Stimulated activated CD8-positive, alpha-beta memory T cell treated with anti-CD3 and anti-CD28 coated beads, Interleukin-2, amount 100 ng/mL, for 1 hour (primary cell): ENCODE results near the gene HDAC2.
"Not testable (repeated sequence)": the region's sequence is repeated elsewhere in the genome, so short reads cannot be mapped to it uniquely, and the experiment has no call there.

ENCODE experiments used
- DNase-seq, 2 donors: peaks; one replicate each; pipeline ENCODE4 v3.0.0-alpha.2; 2020; ENCODE audit warnings: low read depth in 2 of 2

The HDAC2 gene

DNA sequence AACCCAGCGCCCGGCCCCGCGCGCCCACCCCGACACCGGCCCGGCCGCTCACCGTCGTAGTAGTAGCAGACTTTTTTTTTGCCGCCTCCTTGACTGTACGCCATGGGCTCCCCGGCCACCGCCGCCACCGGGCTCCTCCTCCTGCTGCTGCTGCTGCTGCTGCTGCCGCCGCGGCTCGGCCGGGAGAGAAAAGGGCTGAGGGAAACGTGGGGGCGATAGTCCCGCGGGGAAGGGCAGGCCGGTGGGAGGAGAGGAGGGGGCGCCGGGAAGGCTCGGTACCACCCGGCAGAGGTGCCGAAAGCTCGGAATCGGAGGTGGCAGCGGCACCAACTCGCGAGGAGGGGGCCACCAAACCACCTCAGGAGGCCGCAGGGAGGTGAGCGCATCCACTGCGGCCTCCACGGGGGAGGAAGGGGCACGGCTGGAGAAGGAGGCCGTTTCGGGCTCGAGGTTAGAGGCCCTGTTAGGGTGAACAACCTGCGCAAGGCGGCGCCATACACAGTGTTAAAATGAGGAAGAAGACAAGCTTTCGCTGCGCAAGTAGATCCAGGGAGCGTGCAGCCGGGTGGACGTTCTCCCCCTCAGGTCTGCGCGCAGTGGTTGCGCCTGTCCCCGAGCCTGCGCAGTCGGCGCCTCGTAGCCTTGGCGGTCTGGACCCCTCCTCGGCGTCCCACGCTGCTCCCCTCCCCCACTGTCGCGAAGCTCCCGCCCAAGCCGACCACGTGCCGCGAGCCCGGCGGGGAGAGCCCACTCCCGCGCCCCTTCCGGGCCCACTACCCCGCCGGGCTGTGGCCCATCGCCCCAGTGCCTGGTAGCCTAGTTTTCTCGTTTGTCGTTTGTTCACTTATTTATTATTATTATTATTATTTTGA, at the start of gene HDAC2:
HDAC2 (minus strand) TSS at position 344 of the 872 bp plus-strand sequence; CDS start at position 104, 240 bp downstream.
- peak; percentile 77 for DNase-seq

DNA sequence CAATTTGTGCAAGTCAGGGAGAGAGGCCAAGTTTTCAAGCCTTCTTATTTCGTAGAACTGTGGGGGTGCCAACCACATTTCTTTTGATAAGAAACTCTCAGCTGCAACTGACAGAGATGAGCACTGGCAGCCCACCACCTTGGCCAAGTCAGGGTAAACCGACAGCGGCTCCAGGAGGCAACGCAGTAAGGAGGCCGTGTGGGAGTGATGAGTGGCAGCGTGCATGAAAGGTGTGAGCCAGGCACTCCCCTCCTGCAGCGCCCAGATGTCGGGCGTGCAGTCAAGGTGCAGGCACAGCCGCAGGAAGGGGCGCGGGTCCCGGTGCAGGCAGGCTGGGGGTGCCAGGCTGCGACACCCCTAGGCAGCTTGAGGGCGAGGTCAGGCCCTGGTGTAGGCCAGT, 49.2 kb upstream of the HDAC2 start:
- DNase-seq: no peak

DNA sequence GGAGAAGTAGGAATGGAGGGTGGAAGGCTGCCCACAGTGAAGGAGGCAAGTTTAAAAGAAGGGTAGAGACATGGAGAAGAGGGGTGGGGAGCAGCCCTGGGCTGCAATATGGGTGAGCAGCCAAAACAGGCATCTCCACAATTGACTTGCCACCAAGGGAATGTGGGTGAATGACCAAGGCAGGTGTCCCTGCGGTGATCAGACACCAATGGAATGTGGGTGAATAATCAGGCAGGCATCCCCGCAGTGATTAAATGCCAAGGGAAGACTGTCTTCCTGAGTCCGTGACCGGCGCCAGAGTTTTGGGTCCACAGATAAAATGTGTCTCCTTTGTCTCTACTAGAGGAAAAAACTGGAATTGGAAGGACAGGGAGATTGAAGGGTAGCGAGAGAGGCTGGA, 46.2 kb upstream of the HDAC2 start:
- not testable (repeated sequence) for DNase-seq

DNA sequence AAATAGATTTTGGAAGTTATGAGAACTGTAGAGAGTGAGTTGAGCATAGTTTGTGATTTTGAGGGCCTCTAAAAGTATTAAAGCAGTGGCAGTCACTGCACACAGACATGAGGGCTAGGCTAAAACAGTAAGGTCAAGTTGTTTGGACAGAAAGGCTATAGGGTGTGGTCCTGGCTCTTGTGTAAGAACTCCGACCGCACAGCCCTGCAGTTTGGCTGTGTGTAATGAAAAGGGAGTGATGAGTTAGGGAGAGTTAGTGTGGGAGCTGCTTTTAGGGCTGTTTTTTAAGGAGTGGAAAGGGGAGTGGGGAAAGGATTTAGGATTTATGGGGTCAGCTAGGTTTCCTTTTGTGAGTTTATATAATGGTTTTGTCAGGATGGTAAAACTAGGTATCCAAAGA, 43.2 kb upstream of the HDAC2 start:
- DNase-seq: not testable (repeated sequence)

DNA sequence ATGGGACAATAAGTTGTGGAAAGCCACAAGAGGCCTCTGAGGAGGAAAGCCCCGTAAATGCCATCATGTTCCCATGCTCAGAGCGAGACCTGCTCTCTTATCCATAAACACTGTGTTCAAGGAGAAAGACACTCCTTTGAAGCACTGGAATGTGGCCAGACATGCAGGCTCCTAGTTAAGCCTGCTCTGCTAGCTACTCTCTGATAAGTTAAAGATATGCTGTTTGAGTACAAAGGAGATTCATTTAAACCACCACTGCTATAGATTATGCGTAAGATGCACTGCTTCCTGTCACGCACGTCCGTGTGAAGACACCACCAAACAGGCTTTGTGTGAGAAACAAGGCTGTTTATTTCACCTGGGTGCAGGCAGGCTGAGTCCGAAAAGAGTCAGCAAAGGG, 40.5 kb upstream of the HDAC2 start:
- DNase-seq: not testable (repeated sequence)

DNA sequence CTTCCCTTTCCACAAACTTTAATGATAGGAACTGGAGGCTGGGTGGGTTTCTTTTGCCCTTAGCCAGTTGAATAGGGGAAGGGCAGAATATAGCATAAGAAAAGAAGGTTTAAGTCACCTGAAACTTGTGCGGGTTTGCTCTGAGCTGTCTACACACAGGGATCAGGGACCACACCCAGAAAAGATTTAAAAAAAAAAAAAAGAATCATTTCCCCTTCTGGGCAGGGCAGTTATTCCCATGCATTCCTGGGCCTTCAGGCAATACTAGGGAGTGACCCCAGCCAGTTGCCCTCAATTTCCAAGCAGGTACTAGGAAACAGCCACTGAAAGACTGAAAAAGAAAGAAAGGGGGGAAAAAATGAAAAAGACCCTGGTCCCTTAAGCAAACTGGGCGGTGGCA, 39.6 kb upstream of the HDAC2 start:
- no peak for DNase-seq

DNA sequence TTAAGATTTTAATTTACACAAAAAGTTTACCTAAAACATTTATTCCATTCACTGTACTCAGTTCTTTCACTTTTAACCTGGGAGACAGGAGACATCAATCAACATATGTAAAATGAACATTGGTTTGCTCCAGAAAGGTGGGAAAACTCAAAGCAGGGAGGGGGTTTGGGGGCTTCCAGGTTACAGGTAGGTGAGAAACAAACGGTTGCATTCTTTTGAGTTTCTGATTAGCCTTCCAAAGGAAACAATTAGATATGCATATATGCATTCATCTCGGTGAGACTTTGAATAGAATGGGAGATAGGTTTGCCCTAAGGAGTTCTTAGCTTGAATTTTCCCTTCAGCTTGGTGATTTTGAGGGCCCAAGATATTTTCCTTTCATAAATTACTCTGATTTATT, 38.2 kb upstream of the HDAC2 start:
- no peak for DNase-seq

DNA sequence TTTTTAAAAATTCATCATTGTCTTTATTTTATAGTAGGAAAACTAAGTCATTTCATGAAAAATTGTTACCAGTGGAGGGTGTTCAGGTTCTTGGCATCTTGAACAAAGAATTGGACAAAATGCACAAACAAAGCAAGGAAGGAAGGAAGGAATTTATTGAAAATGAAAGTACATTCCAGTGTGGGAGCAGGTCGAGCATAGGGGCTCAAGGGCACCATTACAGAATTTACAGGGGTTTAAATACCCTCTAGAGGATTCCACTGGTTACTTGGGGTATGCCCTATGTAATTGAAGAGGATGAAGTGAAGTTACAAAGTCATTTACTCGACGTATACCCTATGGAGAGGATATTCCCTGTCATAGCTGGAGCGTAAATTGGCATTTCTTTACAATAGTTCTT, 37.4 kb upstream of the HDAC2 start:
- no peak for DNase-seq

DNA sequence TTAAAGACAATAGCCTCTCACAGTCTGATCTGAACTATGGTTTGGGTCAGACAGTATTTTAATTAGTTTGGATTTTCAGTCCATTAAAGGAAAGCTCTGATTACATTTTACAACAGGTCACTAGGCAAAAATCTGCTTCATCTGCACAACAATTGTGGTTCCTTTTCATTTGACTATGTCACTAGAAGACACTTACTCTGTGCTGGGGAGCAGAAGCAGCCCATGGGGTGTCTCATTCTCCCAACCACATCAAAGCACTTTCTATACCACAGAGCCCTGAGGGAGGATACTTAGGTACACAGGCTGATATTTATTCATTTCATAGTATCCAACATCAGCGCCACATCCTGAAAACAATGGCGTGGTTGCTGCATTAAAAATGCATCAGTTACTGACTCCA, 36.6 kb upstream of the HDAC2 start:
- DNase-seq: no peak

DNA sequence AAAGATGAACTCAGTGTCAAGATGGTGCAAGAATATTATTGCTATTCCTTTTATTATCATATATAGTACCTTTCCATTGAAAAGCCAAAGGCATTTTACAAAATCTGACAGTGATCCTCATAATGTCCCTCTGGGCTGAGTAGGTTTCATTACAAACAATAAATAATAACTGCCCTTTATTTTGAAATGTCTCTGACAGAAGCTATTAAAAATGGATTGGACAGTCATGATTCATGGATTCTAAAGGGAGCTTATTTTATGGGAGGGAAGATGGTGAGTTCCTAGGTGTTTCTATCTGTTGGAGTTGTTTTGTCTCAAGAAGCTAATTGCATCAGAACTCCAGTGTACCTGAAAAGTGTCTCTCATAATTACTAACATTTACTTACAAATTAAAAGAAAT, 30.4 kb upstream of the HDAC2 start:
- no peak for DNase-seq

DNA sequence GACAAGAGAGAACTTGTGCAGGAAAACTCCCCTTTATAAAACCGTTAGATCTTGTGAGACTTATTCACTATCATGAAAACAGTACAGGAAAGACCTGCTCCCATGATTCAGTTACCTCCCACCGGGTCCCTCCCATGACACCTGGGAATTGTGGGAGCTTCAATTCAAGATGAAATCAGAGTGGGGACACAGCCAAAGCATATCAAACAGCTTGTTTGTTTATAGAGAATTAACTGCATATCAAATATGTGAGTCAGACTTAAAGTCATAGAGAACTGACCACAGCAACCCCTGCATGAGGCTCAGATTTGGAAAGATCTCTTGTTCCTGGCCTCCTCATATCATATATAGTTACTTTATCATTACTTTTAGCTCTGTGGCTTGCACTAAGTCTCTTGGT, 29.1 kb upstream of the HDAC2 start:
- no peak for DNase-seq

DNA sequence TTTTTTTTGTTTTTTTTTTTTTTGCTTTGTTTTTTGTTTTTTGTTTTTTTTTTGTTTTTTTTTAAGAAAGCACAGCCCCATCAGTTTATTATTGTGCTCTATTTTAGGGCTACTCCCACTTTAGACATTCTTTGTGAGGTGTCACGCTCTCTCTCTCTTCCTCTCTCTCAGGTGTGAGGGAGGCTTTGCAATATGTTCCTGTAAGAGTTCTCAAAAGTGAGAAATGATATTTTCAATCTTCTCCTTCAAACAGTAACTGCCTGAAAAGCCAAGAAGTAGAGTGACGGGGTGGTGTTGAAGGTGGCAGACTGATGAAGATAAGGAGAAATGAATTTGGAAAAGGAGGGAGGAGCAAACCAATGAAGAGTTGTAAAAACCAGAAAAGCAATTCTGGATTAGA, 28.3 kb upstream of the HDAC2 start:
- no peak for DNase-seq

DNA sequence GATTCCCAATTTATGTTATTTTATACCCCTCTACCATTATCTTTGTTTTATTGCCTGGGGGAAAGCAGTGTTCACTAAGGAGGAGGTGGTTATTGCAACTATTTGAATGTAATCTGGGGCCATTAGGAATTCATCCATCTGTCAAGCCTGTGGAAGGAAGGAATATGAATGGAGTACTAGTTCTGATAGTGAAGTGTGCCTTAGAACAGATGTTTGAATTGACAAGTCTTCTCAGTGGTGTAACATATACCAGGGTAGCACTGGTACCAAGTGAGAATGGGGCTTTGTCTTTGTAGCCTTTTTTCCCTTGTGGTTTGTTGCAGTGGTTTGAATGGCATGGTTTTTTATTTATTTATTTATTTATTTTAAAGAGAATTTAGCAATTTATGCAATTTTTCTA, 27.9 kb upstream of the HDAC2 start:
- no peak for DNase-seq

DNA sequence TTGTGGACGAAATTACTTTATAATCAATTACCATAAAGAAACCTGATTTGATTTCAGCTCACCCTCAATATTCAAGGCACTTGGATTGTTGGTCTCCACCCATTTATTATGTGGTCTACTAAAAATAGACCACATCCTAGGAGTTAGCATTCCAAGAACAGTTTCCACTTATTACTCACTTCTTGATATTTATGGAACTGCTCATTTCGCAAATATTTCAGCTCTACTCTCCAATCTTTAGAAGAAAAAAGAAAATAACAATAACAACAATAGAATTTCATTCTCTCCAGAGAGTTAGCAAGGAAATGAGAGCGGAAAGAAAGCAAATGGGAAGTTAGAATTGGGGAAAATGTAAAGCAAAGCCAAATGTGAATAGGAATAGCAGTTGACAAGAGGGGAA, 26.2 kb upstream of the HDAC2 start:
- no peak for DNase-seq

DNA sequence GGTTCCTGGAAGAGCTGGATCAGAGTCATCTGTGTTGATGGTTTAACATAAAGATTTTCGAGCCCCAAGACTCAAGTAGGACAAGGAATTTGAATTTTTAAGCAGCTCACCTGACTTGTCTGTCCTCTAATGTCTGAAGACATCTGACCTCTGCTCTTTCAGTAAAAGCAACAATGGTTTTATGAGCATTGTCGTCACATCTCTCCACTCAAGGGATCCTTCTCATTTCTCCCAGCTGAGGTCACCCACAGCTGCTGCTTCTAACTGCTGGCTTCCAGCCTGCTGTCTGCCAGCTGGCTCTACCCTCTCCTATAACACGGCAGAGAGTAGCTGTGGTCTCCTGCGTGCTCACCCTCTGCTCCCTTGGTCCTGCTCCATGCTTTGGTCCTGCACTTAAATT, 24.7 kb upstream of the HDAC2 start:
- DNase-seq: no peak

DNA sequence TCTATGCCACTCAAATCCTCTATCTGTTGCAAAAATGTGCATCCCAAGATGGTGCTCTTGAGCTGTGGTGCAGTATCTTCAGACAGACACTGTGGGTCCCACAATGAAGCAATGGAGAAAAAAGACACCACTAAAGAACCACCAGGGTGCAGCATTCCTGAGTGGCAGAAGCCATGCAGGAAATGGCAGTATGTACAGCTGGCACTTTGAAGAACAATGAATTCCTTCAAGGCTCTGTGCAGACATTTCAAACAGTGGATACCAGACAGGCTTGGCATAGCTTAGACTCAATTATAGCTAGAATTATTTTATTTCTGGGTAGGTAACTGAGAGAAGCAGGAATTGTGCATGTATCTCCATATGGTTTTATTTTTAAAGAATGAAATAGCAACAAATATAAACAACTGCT, 24.0 kb upstream of the HDAC2 start:
- DNase-seq: no peak

DNA sequence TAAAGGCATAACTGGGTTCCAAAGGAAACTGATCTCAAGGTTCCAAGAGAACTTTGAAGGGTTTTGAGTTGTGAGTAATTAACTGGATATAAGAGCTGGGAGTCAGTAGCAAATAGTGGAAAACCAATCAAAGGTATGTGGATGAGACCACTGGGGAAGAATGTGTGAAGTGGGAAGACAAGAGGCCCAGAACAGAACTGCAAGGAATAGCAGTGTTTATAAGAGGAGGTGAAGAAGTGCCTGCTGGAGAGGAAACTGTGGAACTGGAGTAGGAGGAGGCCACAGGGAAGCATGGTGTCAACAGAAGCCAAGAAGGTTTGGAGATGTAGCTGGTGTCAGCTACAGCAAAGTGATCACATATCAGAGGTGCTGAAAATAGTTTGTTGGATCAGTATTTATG, 18.7 kb upstream of the HDAC2 start:
- no peak for DNase-seq

DNA sequence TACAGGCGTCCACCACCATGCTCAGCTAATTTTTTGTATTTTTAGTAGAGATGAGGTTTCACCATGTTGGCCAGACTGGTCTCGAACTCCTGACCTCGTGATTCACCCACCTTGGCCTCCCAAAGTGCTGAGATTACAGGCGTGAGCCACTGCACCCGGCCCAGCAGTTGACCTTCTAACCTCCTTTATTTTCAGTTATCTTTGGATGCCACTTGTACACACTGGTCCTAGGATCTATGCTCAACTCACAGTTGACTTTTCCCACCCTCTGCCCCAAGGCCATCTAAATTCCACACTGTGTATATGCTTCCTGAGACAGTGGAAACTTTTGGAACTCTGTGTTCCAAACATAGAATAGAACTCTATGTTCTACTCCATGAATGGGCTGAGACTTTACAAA, 11.7 kb upstream of the HDAC2 start:
- not testable (repeated sequence) for DNase-seq

DNA sequence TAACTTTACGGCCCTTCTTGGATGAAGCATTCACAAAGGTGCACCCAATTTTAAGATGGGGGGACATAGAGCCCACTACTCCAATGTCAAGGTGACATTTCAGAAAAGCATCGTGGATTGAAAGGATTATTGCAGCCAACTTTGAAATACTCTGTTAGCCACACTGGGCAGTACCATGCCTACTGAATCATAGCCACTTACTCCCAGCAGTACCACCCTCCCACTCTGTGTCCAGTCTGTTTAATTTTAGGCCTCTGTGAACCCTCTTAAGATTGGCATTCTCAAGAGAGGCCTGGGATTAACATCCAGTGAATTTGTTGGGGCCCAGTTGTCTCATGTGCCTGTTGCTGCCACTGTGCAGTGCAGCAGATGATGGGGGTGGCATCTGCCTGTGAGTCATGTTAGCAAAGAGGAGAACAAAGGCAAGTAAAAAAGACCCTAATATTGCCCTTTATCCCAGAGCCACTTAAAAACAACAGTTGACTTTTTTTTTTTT, 11.2 kb upstream of the HDAC2 start:
- DNase-seq: no peak

DNA sequence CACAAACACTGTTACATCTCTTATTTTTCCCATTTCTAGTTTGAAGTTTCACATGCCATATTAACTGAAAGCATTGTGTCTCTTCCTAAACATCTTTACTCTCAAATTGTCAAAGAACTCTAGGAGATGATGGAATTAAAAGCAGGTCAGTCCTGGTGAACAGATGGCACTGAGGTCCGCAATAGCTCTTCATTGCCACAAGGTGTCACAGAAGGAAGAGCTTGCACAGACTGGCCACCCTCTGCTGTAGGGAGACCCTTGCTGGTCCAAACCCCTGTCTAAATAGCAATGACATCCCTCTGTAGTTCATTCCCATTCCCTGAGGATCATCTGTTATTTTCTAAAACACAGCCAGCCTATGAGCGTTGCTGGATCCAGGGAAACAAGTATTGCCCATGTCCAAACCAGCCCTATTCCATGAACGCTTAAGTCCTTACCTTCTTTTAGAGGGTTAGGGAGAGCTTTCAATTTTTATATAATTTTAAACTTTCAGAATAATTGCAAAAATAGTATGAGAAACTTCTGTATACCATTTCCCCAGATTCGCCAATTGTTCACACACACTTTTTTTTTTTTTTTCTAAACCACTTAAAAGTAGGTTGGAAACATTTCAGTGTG, 10.1 kb upstream of the HDAC2 start:
- DNase-seq: no peak

DNA sequence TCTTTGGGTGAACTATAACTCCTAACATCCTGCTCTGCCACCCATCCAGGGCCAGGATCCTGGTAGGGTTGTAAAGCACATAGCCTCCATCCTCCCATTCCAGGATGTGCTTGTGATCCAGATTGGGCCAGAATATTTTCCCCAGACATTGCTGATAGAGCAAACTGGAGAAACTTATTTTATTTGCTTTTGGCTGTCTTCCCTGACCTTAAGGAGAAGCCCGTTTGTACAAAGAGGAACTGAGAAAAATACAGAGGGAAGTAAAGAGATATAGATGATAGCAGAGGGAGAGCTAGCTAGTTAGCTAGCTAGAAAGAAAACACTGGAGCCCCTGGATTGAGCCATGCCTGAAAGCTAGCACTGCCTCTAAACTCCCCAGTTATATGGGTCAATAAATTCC, 9.0 kb upstream of the HDAC2 start:
- DNase-seq: no peak

DNA sequence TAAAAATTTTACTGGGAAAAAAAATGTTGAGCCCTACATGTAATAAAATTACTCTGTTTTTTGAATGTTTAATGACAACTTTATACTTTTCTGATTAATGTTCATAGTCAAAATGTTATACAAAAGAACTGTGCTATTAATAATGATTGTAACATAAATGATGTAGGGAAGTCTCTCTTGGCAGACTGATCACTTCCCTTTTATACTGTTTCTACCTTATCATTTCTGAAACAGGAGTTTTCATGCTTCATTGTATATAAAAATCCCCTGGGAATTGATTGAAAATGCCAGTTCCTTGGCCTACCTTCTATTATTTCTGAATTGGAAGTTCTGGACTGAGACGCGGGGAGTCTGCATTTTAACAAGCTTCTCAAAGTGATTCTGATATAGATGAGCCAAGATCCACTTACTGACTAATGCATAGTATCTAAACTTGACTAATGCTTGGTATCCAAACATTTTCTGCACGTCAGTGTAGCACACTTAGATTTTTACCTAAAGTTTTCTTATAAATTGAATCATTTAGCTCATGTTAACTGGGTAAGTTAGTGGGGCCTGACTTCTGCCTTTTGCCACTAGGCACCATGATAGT, 7.2 kb upstream of the HDAC2 start:
- DNase-seq: no peak

DNA sequence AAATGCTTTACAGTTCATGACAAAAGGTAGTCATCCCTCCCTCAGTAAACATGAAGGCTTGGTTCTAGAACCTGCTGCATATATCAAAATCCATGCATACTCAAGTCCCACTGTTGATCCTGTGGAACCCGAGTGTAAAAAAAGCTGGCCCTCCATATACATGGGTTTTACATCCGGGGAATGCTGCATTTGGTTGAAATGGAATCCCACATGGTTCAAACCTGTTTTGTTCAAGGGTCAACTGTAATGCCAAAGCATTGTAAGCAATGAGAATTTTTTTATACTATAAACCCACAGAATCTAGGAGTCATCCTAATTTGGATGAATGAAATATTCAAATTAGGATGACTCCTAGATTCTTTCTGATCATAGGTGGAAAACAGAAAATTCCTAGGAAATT, 5.9 kb upstream of the HDAC2 start:
- no peak for DNase-seq
